GM23338 (cell line): ENCODE results near the gene USP24. TPM values are rescaled to one million over a fixed set of nuclear protein-coding genes. Genes with fewer than 3 reads are reported as not detected.

ENCODE experiments used
- ATAC-seq: fragments of 200-7000 bp; cut with Tn5 transposase; 3 replicates; pipeline ENCODE4 v1.9.1; 2020
- DNase-seq: peaks from one replicate; pipeline ENCODE4 v3.0.0-alpha.2; 2015; ENCODE audit warnings: low spot score
- H2AFZ ChIP-seq: fragments of 200-600 bp; sonication (generic); 2 replicates; pipeline ENCODE4 v1.8.0; 2016; ENCODE audit warnings: antibody characterized with exemption, mild to moderate bottlenecking, moderate library complexity
- H3F3A ChIP-seq: fragments of 200-600 bp; sonication (generic); replicated peaks from 2 replicates; pipeline ENCODE4 v1.8.0; 2017; ENCODE audit warnings: antibody characterized with exemption, mixed run types, low read depth
- H3K27ac ChIP-seq: fragments of 200-600 bp; sonication (generic); 2 replicates; pipeline ENCODE4 v1.6.1; 2016; ENCODE audit warnings: low read depth
- H3K27me3 ChIP-seq: fragments of 200-600 bp; sonication (generic); 2 replicates; pipeline ENCODE4 v1.8.0; 2016; ENCODE audit warnings: mild to moderate bottlenecking, mixed run types, moderate library complexity; ENCODE audit not compliant: insufficient read depth
- H3K36me3 ChIP-seq: fragments of 200-600 bp; sonication (generic); 2 replicates; pipeline ENCODE4 v1.8.0; 2016; ENCODE audit warnings: mild to moderate bottlenecking; ENCODE audit not compliant: insufficient read depth
- H3K4me1 ChIP-seq: fragments of 200-600 bp; sonication (generic); 2 replicates; pipeline ENCODE4 v1.8.0; 2016; ENCODE audit warnings: mild to moderate bottlenecking, moderate library complexity; ENCODE audit not compliant: insufficient read depth
- H3K4me2 ChIP-seq: fragments of 200-600 bp; sonication (generic); 2 replicates; pipeline ENCODE4 v1.7.1; 2017; ENCODE audit warnings: mixed run types
- H3K4me3 ChIP-seq: fragments of 200-600 bp; sonication (generic); 2 replicates; pipeline ENCODE4 v1.6.1; 2016; ENCODE audit warnings: mixed run types
- H3K79me2 ChIP-seq: fragments of 200-600 bp; sonication (generic); replicated peaks from 2 replicates; pipeline ENCODE4 v1.8.0; 2017; ENCODE audit warnings: mild to moderate bottlenecking; ENCODE audit not compliant: insufficient read depth
- H3K9me2 ChIP-seq: fragments of 200-600 bp; sonication (generic); 2 replicates; pipeline ENCODE4 v1.8.0; 2017; ENCODE audit not compliant: insufficient read depth
- H4K20me1 ChIP-seq: fragments of 200-600 bp; sonication (generic); replicated peaks from 2 replicates; pipeline ENCODE4 v1.8.0; 2017; ENCODE audit warnings: mild to moderate bottlenecking; ENCODE audit not compliant: insufficient read depth
- H3K27ac Mint-ChIP-seq: 2 replicates; pipeline ENCODE4 v1.8.0; 2020; ENCODE audit warnings: inconsistent platforms, mild to moderate bottlenecking, moderate library complexity, mixed read lengths
- H3K27me3 Mint-ChIP-seq: 3 replicates; pipeline ENCODE4 v1.8.0; 2022; ENCODE audit warnings: low read depth, mild to moderate bottlenecking, moderate library complexity, mixed read lengths, inconsistent platforms; ENCODE audit not compliant: insufficient read depth, poor library complexity
- H3K36me3 Mint-ChIP-seq: 3 replicates; pipeline ENCODE4 v1.8.0; 2021; ENCODE audit warnings: low read depth, mild to moderate bottlenecking, inconsistent platforms, moderate library complexity, mixed read lengths
- H3K4me1 Mint-ChIP-seq: 3 replicates; pipeline ENCODE4 v1.8.0; 2020; ENCODE audit warnings: mild to moderate bottlenecking, inconsistent platforms, mixed read lengths
- H3K4me3 Mint-ChIP-seq: 3 replicates; pipeline ENCODE4 v1.8.0; 2021; ENCODE audit warnings: moderate library complexity, mild to moderate bottlenecking, inconsistent platforms, mixed read lengths
- H3K9me3 Mint-ChIP-seq: 3 replicates; pipeline ENCODE4 v1.8.0; 2020; ENCODE audit warnings: moderate library complexity, mild to moderate bottlenecking, inconsistent platforms, mixed read lengths
- CREB1 ChIP-seq: fragments of 250-450 bp; sonication (Bioruptor Pico); IDR thresholded peaks from 2 replicates; pipeline ENCODE4 v1.5.0; 2020; ENCODE audit warnings: low read depth, mild to moderate bottlenecking, moderate library complexity
- EZH2phosphoT487 ChIP-seq: fragments of 200-600 bp; sonication (generic); IDR thresholded peaks from one replicate; pipeline ENCODE4 v1.8.1; 2018; ENCODE audit warnings: antibody characterized with exemption; ENCODE audit not compliant: unreplicated experiment
- POLR2AphosphoS5 ChIP-seq: IDR thresholded peaks from 2 replicates; pipeline ENCODE4 v1.6.1; 2016; ENCODE audit warnings: antibody characterized with exemption, low read depth
- ZNF331 ChIP-seq: fragments of 250-450 bp; sonication (Bioruptor Pico); IDR thresholded peaks from 2 replicates; pipeline ENCODE4 v1.5.0; 2020; ENCODE audit warnings: low read depth, mild to moderate bottlenecking, moderate library complexity
- polyA plus RNA-seq: library from polyadenylated mRNA; unstranded; fragments of >200 nt; fragmentation: Nextera tagmentation; extraction: Ambion mirVana; gene quantifications from 2 replicates; pipeline ENCODE4 v1.2.1, GENCODE V29; 2016
- total RNA-seq: library from RNA; depleted of rRNA; stranded (reverse); fragments of >200 nt; shearing (Covaris generic); gene quantifications from 2 replicates; pipeline ENCODE4 v1.2.3, GENCODE V29; 2014
- TF ChIP-seq, protein P1 (sequence below): fragments of 250-450 bp; sonication (Bioruptor Pico); IDR thresholded peaks from 2 replicates; pipeline ENCODE4 v1.5.0; 2020; ENCODE audit warnings: mild to moderate bottlenecking, moderate library complexity
- TF ChIP-seq, protein P2 (sequence below), 2 experiments: fragments of 200-600 bp in 1 of 2; sonication (generic) in 1 of 2; conservative IDR thresholded peaks; 2 replicates each; pipeline versions ENCODE4 v1.5.1 to v1.6.1; 2016 to 2017; ENCODE audit warnings: antibody characterized with exemption in 2 of 2, low read depth in 2 of 2, mild to moderate bottlenecking in 2 of 2, moderate library complexity in 1 of 2

Gene USP24
- total and polyA plus RNA-seq, 2 experiments from 2014 or later, result 12.1 to 32.6 TPM

GRCh38 chr1:55235722-55236121 is 20.6 kb upstream of the USP24 start (continued):
- TF ChIP-seq, protein P1, sequence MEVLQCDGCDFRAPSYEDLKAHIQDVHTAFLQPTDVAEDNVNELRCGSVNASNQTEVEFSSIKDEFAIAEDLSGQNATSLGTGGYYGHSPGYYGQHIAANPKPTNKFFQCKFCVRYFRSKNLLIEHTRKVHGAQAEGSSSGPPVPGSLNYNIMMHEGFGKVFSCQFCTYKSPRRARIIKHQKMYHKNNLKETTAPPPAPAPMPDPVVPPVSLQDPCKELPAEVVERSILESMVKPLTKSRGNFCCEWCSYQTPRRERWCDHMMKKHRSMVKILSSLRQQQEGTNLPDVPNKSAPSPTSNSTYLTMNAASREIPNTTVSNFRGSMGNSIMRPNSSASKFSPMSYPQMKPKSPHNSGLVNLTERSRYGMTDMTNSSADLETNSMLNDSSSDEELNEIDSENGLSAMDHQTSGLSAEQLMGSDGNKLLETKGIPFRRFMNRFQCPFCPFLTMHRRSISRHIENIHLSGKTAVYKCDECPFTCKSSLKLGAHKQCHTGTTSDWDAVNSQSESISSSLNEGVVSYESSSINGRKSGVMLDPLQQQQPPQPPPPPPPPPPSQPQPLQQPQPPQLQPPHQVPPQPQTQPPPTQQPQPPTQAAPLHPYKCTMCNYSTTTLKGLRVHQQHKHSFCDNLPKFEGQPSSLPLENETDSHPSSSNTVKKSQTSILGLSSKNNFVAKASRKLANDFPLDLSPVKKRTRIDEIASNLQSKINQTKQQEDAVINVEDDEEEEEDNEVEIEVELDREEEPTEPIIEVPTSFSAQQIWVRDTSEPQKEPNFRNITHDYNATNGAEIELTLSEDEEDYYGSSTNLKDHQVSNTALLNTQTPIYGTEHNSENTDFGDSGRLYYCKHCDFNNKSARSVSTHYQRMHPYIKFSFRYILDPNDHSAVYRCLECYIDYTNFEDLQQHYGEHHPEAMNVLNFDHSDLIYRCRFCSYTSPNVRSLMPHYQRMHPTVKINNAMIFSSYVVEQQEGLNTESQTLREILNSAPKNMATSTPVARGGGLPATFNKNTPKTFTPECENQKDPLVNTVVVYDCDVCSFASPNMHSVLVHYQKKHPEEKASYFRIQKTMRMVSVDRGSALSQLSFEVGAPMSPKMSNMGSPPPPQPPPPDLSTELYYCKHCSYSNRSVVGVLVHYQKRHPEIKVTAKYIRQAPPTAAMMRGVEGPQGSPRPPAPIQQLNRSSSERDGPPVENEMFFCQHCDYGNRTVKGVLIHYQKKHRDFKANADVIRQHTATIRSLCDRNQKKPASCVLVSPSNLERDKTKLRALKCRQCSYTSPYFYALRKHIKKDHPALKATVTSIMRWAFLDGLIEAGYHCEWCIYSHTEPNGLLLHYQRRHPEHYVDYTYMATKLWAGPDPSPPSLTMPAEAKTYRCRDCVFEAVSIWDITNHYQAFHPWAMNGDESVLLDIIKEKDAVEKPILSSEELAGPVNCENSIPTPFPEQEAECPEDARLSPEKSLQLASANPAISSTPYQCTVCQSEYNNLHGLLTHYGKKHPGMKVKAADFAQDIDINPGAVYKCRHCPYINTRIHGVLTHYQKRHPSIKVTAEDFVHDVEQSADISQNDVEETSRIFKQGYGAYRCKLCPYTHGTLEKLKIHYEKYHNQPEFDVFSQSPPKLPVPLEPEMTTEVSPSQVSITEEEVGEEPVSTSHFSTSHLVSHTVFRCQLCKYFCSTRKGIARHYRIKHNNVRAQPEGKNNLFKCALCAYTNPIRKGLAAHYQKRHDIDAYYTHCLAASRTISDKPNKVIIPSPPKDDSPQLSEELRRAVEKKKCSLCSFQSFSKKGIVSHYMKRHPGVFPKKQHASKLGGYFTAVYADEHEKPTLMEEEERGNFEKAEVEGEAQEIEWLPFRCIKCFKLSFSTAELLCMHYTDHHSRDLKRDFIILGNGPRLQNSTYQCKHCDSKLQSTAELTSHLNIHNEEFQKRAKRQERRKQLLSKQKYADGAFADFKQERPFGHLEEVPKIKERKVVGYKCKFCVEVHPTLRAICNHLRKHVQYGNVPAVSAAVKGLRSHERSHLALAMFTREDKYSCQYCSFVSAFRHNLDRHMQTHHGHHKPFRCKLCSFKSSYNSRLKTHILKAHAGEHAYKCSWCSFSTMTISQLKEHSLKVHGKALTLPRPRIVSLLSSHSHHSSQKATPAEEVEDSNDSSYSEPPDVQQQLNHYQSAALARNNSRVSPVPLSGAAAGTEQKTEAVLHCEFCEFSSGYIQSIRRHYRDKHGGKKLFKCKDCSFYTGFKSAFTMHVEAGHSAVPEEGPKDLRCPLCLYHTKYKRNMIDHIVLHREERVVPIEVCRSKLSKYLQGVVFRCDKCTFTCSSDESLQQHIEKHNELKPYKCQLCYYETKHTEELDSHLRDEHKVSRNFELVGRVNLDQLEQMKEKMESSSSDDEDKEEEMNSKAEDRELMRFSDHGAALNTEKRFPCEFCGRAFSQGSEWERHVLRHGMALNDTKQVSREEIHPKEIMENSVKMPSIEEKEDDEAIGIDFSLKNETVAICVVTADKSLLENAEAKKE (CRISPR knock-in tag), result no peak
- no peak for TF ChIP-seq CREB1 (CRISPR knock-in tag)
- no peak for TF ChIP-seq EZH2phosphoT487
- TF ChIP-seq, protein P2, sequence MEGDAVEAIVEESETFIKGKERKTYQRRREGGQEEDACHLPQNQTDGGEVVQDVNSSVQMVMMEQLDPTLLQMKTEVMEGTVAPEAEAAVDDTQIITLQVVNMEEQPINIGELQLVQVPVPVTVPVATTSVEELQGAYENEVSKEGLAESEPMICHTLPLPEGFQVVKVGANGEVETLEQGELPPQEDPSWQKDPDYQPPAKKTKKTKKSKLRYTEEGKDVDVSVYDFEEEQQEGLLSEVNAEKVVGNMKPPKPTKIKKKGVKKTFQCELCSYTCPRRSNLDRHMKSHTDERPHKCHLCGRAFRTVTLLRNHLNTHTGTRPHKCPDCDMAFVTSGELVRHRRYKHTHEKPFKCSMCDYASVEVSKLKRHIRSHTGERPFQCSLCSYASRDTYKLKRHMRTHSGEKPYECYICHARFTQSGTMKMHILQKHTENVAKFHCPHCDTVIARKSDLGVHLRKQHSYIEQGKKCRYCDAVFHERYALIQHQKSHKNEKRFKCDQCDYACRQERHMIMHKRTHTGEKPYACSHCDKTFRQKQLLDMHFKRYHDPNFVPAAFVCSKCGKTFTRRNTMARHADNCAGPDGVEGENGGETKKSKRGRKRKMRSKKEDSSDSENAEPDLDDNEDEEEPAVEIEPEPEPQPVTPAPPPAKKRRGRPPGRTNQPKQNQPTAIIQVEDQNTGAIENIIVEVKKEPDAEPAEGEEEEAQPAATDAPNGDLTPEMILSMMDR (conservative IDR thresholded peaks at IDR 0.05; ENCODE audit: low read depth in 2 of 2), result no peak
- no peak for TF ChIP-seq ZNF331 (CRISPR knock-in tag)

GRCh38 chr1:55234016-55234415 is 18.9 kb upstream of the USP24 start:
- Histone ChIP-seq H3K27me3 (0 out of 2 replicates have a peak, but pooled peaks cover 3% of the 10 kb centered on the region), H3K4me2 (no peak overlapping the region), H4K20me1 (no peaks in the 10 kb centered on the region), H3F3A (no peaks in the 10 kb centered on the region), H2AFZ (no peak overlapping the region), H3K27ac (no peak overlapping the region), H3K36me3 (no peaks in the 10 kb centered on the region), H3K4me1 (no peaks in the 10 kb centered on the region), H3K79me2 (no peaks in the 10 kb centered on the region), H3K9me2 (peaks cover 5% of the 10 kb centered on the region), H3K4me3 (no peak overlapping the region)
- Mint-ChIP-seq H3K4me3 (no peak overlapping the region), H3K9me3 (no peaks in the 10 kb centered on the region), H3K27ac (no peak overlapping the region), H3K36me3 (no peaks in the 10 kb centered on the region), H3K4me1 (peaks cover 11% of the 10 kb centered on the region), H3K27me3 (peaks cover 2% of the 10 kb centered on the region)
- ATAC-seq, result no peak
- DNase-seq, result no peak
- TF ChIP-seq, protein P2 (conservative IDR thresholded peaks at IDR 0.05; ENCODE audit: low read depth in 2 of 2), result no peak
- TF ChIP-seq POLR2AphosphoS5 (no peak), CREB1 (CRISPR knock-in tag) (no peak)
